ENCODE results near the gene CTNNA2. TPM values are rescaled to one million over a fixed set of nuclear protein-coding genes. Genes with fewer than 3 reads are reported as not detected.

The CTNNA2 gene
- total and polyA plus RNA-seq, 9 of the 15 experiments (the other 6 are each of a cell fraction or from before 2014, with no cell fraction given): 0.03 to 0.40 (median 0.15) TPM

GRCh38 chr2:80169811-80170594 lies 657.2 kb downstream of the CTNNA2 start (continued):
- TF ChIP-seq ARID2 (IDR thresholded peaks at IDR 0.05) (peak; percentile 64; the same call in 1 of the 2 replicates), ZC3H4 (CRISPR knock-in tag; IDR thresholded peaks at IDR 0.05; ENCODE audit: borderline replicate concordance) (no peak), ZNF764 (CRISPR knock-in tag; IDR thresholded peaks at IDR 0.05; ENCODE audit: low read depth) (no peak), MECOM (CRISPR knock-in tag; IDR thresholded peaks at IDR 0.05) (peak; percentile 99)

GRCh38 chr2:80185091-80185490 lies 672.2 kb downstream of the CTNNA2 start:
- POLR2A ChIA-PET: no interaction called here
- FAIRE-seq: no peak
- no peak for DNase-seq (ENCODE audit: extremely low read depth in 1 of 4, low spot score in 3 of 4)
- BruUV-seq (replicated peaks): no TSS peak
- H3K9ac ChIP-seq (ENCODE audit: insufficient read depth in 1 of 2, low read depth in 2 of 2, low read length in 2 of 2): no peak overlapping the region
- no peaks in the 10 kb centered on the region for H3K79me2 ChIP-seq (ENCODE audit: control insufficient read depth, insufficient read depth, low read length)
- no peaks in the 10 kb centered on the region for H3K27me3 ChIP-seq (ENCODE audit: control insufficient read depth in 2 of 2, insufficient read depth in 2 of 2, low read length in 2 of 2)
- no peaks in the 10 kb centered on the region for H3K9me1 ChIP-seq (ENCODE audit: control insufficient read depth, insufficient read depth, low read length)
- no peak overlapping the region for H3K4me2 ChIP-seq (ENCODE audit: insufficient read depth, low read length)
- in situ Hi-C loops (cut with MboI) (no loop called here), intact Hi-C loops (cut with micrococcal nuclease) (no loop called here)
- CTCF ChIA-PET (ENCODE audit: low intra/inter-chr PET ratio): no interaction called here
- no peaks in the 10 kb centered on the region; the same call in 1 of the 2 replicates for H3K9me3 ChIP-seq (replicated peaks; ENCODE audit: control insufficient read depth, insufficient read depth, low read depth, low read length)
- H3K36me3 ChIP-seq (ENCODE audit: control insufficient read depth, insufficient read depth, low read length): no peaks in the 10 kb centered on the region
- no peak for ATAC-seq
- H3K4me1 ChIP-seq (replicated peaks in 1 of 2; ENCODE audit: control insufficient read depth in 2 of 2, insufficient read depth in 2 of 2, low read length in 2 of 2): no peaks in the 10 kb centered on the region; a peak in 1 of 5 replicates
- no peaks in the 10 kb centered on the region for H4K20me1 ChIP-seq (replicated peaks; ENCODE audit: control insufficient read depth, insufficient read depth, low read length)
- no peak overlapping the region for H3K27ac ChIP-seq (ENCODE audit: extremely low read depth, low read depth, low read length)
- TF ChIP-seq CCNT2 (IDR thresholded peaks at IDR 0.05; ENCODE audit: borderline replicate concordance, extremely low read depth, insufficient read length, low read depth, low read length): no peak
- TF ChIP-seq ZHX1 (conservative IDR thresholded peaks at IDR 0.05; ENCODE audit: low read length): no peak
- TF ChIP-seq RUNX1 (IDR thresholded peaks at IDR 0.05; ENCODE audit: low read depth): no peak
- no peak for TF ChIP-seq ARID1B (IDR thresholded peaks at IDR 0.05)
- TF ChIP-seq ZNF282 (CRISPR knock-in tag; IDR thresholded peaks at IDR 0.05): no peak
- no peak for TF ChIP-seq RBM17 (IDR thresholded peaks at IDR 0.05; ENCODE audit: borderline replicate concordance, low read depth, low read length)
- no peak for TF ChIP-seq PTRF (tag; IDR thresholded peaks at IDR 0.05)
- no peak for TF ChIP-seq ZKSCAN1 (IDR thresholded peaks at IDR 0.05; ENCODE audit: low read depth, low read length)
- TF ChIP-seq FOXA3 (CRISPR knock-in tag; conservative IDR thresholded peaks at IDR 0.05 in 1 of 2, IDR thresholded peaks at IDR 0.05 in 1 of 2): no peak
- TF ChIP-seq ZNF75A (CRISPR knock-in tag; IDR thresholded peaks at IDR 0.05): no peak
- peak overlapping the region; percentile 43; the same call in 1 of the 2 replicates for H2AFZ ChIP-seq (ENCODE audit: low read depth, low read length)
- H3K4me3 ChIP-seq: no peak overlapping the region
- 32% methylated on average over 2 of the region's 2 CpGs for WGBS (ENCODE audit: insufficient coverage, low coverage, missing lambda C conversion rate)

All from K562 (cell line).